NCI-H128 (cell line): ENCODE results near the gene GNAZ.

ENCODE experiments used
- DNase-seq: peaks from one replicate; lab custom pipeline; 2025; ENCODE audit not compliant: unreplicated experiment; lab: John Stamatoyannopoulos, UW

The GNAZ gene

DNA sequence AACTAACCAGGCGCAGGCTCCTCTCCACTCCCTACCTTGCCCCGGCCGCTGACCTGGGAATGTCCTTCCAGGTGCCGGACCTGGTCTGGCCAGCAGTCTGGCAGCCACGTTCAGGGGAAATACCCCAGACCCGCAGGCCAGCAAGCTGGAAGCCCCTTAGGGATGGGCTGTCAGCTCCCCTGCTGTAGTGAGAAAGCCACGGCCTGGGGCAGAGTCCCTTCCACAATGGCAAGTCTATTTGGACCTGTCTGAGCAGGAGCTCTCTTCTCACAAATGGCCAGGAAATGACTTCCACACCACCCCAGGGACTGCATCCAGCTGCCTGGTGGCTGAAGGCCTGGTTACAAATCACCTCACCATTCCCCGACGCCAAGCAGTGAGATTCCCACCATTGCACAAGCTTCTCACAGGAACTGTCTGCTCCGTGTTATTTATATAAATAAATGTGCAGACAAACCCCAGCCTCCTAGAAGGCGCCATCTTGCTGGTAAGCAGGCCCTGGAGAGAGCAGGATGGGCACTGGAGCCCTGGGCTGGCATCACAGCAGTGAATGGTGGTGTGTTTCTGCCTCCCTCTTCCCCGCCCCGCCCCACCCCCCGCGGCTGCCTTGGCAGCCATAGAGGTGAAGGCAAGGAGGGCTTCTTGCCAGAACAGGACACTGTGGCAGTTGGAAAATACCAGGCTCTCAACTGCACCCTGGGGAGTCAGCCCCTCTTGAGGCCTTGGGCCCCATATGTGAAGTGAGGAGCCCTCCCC is 47.8 kb downstream of the GNAZ start:
- no peak for DNase-seq

DNA sequence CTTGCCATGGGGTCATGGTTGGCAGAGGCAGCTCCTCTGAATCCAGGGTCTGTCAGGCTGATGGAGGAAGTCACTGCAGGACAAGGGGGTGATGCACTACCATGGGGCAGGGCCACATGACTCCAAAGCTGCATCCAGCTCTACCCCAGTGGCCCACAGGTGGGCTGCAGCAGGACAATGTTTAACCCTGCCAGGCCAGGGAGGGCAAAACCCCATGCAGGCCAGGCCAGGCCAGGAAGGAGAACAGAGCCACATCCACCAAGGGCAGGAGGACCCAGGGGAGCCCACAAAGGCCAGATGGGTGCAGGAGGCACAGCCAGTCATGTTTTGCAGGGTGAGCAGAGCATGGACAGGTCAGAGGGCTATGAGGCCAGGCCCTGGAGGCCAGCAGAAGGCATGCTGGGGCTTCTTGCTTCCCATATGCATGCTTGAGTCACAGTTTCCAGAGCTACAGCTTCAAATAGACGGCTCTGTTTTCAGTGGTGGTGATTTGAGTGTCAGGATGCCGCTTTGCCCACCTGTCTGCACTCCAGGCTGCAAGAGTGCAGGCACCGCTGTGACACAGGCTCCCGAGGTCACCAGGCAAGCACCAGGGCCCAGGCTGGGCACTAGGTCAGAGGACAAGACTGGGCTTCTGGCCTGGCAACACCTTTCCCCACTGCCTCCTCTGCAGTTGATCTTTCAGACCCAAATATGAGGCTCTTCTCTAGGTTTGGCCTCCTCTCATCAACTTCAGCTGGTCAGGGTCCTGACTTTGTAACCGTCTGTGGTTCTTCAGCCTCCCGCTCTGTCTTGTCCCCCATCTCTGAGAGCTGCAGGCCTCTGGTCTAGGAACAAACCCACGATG is 48.6 kb downstream of the GNAZ start:
- no peak for DNase-seq

- DNase-seq: no peak
Measured at GRCh38 chr22:23119494-23120414, 49.4 kb downstream of the GNAZ start.

DNA sequence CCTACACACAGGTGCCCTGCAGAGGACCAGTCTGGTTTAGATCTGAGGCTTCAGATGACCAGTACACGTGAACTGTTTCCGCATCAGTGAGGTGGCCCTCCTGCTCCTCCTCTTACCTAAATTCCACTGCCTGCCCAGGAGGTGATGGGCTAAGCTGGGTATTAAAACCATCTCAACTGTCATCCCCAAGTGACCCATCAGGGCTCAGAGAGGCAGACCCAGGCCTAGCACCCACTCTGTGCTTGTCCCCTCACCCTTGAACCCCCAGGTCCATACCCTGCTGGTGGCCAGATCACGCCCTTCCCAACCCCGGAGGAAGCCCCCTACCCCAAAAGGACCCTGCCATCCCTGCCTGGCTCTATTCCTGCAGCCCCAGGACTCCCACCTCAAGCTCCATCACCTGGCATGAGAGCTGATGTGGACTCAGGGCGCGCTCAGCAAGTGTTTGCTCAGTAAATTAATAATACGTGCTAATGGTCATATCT is 50.1 kb downstream of the GNAZ start:
- no peak for DNase-seq

- no peak for DNase-seq
Measured at GRCh38 chr22:23121000-23121421, 50.7 kb downstream of the GNAZ start.

DNA sequence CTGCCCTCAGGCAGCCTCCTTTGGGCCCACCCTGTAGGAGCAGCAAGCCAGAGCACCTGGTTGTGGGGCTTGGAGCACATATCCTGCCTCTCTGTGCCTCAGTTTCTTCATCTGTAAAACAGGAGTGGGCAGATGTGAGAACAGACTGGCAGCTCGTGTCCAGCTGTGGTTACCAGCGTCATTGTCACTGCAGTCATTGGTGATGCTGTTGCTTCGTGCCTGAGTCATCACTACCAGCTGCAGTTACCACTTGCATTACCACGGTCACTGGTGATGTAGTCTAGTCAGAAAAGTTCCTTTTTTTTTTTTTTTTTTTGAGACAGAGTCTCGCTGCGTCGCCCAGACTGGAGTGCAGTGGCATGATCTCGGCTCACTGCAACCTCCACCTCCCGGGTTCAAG is 51.1 kb downstream of the GNAZ start:
- no peak for DNase-seq

GRCh38 chr22:23122216-23122957 is 52.1 kb downstream of the GNAZ start:
- DNase-seq: no peak

GRCh38 chr22:23122992-23123803 is 52.9 kb downstream of the GNAZ start:
- DNase-seq: no peak

DNA sequence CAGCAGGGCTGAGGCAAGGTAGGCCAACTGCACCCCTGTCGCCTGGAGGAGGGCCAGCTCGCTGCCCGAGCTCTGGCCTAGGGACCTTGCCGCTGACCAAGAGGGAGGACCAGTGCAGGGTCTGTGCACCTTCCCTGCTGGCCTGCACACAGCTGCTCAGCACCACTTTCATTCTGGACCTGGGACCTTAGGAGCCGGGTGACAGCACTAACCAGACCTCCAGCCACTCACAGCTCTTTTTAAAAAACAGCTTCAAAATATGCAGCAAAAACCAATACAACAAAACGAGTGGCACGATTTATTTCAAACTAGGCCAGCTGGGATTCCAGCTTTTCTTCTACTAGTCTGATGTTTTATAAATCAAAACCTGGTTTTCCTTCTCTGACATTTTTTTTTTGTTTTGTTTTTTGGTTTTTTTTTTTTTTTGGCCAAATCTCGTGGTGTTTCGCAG is 53.5 kb downstream of the GNAZ start:
- DNase-seq: no peak

DNA sequence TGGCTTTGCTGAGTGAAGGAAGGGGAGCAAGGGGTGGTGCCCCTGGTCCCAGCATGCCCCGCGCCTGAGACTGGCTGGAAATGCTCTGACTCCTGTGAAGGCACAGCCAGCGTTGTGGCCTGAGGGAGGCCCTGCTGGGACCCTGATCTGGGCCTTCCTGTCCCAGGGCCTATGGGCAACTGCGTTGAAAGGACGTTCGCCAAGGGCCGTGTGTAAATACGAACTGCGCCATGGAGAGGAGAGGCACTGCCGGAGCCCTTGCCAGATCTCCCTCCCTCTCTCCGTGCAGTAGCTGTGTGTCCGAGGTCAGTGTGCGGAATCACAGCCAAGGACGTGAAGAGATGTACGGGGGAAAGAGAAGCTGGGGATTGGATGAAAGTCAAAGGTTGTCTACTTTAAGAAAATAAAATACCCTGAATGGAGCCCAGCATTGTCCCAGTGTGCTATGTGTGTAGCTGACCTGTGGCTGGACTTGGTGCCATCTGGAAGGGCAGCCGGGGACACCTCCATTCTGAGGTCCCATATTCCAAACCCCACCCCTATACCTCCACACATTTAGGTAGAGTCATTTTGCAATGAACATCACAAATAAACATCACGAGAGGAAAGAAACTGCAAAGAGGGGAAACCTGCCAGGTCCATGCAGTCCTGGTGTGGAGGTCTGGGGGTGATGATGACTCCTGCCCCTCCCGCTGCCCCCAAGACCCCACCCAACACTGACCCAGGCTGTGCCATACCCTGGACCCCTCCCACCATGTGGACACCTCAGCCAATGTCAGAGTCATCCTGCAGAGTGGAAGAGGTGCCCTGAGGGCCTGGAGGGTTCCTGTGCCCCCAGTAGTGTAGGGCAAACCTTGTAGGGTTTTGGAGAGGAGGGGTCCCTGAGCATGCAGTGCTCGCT is 54.5 kb downstream of the GNAZ start:
- DNase-seq: no peak

DNA sequence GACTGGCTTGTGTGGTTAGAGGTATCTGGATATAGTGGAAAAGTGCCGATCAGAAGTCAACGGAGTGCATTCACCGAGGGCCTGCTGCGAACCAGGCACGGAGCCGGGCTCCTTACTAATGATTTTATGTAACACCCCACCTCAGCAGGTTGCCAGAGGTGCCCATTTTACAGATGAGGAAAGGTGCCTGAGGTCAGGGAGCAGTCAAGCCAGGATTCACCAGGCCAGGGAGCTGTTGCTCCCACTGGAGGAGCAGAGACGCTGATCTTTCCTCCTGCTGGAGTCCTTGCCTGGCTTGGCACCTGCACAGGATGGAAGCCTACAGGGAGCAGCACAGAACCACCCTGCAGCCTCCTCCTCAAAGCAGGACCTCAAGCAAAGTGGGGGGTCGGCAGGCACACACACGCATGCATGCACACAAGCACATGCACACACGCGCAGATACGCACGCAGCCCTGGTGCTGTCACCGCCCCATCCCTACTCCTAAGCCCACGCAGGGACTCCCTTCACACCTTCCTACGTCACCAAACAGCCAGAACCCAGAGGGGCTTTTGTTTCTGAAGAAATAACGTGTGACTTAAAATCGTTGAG is 55.3 kb downstream of the GNAZ start:
- no peak for DNase-seq

DNA sequence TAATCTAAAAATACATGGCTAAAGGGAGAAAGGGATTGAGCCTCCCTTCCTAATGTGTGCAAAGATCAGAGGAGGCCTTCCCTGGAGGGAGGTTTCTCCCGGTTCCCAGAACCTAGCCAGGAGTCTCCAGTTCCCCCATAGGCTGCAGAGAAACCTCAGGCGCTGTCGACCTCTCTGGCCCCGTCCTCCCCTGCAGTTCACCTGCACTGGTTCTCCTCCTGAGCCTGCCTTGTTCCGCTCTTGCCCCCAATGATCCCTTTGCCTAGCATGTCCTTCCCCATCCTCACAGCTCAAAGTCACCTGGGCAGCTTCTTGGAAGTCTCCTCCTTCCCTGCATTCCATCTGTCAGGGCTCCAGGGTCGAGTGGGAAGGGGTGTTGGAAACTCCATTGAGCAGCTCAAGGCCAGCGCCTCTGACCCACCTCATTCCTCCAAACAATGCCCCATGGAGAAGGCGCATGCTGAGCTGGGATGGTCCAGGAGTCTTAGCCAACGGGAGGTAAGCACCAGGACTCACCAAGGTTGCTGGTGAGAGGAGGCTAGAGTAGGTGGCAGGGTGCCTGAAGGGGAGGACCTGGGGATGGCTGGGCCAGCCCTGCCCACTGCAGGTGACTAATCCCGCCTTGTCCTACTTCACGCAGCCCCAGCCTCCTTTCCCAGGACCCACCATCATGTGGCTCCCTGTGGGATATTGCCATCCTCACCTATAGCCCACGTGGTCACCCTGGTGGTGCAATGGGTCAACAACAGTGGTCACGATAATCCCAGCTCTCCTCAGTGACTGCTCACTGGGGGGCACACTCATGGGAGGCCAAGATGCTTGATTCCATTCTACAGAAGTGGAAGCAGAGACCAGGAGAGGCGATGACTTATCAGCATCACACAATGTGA is 56.1 kb downstream of the GNAZ start:
- no peak for DNase-seq

DNA sequence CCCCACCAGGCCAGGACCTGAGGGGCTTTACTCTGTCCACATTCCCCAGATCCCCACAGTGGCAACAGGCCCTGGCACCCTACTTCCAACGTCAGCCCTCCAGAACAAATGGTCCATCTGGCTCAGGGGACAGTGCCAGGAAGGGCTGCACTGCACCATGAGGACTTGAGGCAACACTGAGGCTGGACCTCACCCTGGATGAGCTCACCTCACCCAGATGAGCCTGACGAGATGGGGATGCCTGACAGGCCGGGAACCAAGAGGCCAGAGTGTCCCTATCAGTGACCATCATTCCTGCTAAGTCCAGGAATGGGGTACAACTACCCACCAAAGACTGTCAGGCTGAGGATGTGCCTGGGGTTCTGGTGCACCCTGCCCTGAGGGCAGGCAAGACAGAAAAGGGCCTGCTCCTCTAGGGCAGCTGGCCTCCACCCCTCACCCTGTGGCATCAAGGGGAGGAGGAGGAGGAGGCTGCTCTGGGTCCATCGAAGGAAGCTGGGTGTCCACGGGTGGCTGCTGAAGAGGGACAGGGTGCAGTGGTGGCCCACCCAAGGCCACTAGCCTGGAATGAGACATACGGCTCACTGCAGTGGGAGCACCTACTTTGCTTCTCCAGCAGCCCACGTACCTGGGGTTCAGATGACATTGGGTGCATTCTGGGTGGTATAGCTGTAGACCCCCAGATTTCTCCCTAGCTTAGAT is 56.9 kb downstream of the GNAZ start:
- DNase-seq: no peak

- DNase-seq: no peak
Measured at GRCh38 chr22:23127788-23128187, 57.5 kb downstream of the GNAZ start.

DNA sequence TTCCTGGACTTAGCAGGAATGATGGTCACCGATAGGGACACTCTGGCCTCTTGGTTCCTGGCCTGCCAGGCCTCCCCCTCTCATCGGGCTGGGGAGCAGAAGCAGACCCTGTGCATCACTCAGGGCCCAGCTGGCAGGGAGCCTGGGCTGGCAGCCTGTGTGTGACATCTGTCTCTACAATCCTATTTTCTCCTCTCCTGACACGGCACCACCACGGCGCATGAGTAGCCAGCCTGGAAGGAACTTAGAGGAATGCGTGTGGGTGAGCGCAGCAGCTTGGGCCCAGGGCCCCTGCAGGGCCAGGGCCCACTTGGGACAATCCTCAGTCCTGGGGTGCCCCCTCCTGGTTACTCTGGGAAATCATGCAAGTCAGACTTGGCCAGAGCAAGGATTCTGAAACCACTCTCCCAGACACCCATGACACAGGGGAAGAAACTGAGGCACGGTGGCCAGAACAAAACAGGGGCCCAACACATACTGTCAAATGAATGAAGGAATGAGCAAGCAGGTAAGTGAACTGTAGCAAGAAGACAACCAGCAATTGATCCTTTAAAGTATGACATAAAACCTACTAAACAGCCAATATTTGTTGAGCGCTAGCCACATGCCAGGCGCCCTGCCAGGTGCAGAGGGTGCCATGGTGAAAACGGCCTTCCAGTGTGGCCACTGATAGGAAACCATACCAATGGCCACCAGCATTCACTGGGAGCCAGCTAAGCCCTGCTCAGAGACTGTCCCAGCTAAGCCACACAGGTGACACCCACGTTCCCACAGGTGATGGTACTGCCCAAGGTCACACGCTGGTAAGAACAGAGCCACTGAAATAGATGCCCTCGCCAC is 58.2 kb downstream of the GNAZ start:
- DNase-seq: peak; percentile 10

- no peak for DNase-seq
Measured at GRCh38 chr22:23129149-23129548, 58.8 kb downstream of the GNAZ start.
